T-cell (primary cell): Measurements from ENCODE around the gene LCE4A. TPM values are rescaled to one million over a fixed set of nuclear protein-coding genes. Genes with fewer than 3 reads are reported as not detected.

Experiments
- ATAC-seq, 4 experiments: fragments of 200-7000 bp in 3 of 4; fragments of 150-1000 bp in 1 of 4; cut with Tn5 transposase; replicated peaks in 1 of 4; 1 replicate in 3 of 4; 2 replicates in 1 of 4; pipeline ENCODE4 v1.10.0; 2021; ENCODE audit warnings: moderate library complexity in 3 of 4, mild to moderate bottlenecking in 2 of 4, moderate number of reproducible peaks in 1 of 4
- CTCF ChIA-PET, 2 donors: fragments of 300-600 bp; sonication (Branson Sonifier 250); formaldehyde crosslinking; loops; one replicate each; lab custom pipeline; 2022; ENCODE audit warnings: antibody characterized with exemption in 2 of 2; lab: Charles Lee
- POLR2A ChIA-PET, 2 donors: fragments of 300-600 bp; sonication (Branson Sonifier 250); formaldehyde crosslinking; loops; one replicate each; lab custom pipeline; 2022; ENCODE audit warnings: antibody characterized with exemption in 2 of 2; lab: Charles Lee
- DNase-seq, 35 experiments: peaks; one replicate each; pipeline versions ENCODE4 v3.0.0 to v3.0.0-alpha.2; 2013 to 2023
- H3K27ac ChIP-seq: one replicate; pipeline ENCODE4 v1.5.1; 2013; ENCODE audit warnings: low read length
- H3K27me3 ChIP-seq, 2 experiments: replicated peaks in 1 of 2; 1 replicate in 1 of 2; 2 replicates in 1 of 2; pipeline versions ENCODE4 v1.6.1 to v1.7.0; 2013; ENCODE audit warnings: low read length in 1 of 2, mixed read lengths in 1 of 2; ENCODE audit not compliant: control insufficient read depth in 2 of 2, insufficient read depth in 2 of 2; ENCODE audit errors: extremely low read depth in 1 of 2
- H3K36me3 ChIP-seq, 2 donors: 1 replicate in 1 of 2; 2 replicates in 1 of 2; pipeline versions ENCODE4 v1.6.1 to v1.7.0; 2013; ENCODE audit warnings: low read length in 1 of 2; ENCODE audit not compliant: control insufficient read depth in 2 of 2, insufficient read depth in 1 of 2; ENCODE audit errors: extremely low read depth in 1 of 2
- H3K4me1 ChIP-seq, 2 experiments: 1 replicate in 1 of 2; 2 replicates in 1 of 2; pipeline versions ENCODE4 v1.6.1 to v1.7.0; 2013; ENCODE audit warnings: low read length in 2 of 2, mixed read lengths in 1 of 2; ENCODE audit not compliant: insufficient read depth in 2 of 2, control insufficient read depth in 1 of 2; ENCODE audit errors: extremely low read depth in 1 of 2
- H3K4me3 ChIP-seq, 2 donors: 1 replicate in 1 of 2; 2 replicates in 1 of 2; pipeline versions ENCODE4 v1.5.1 to v1.7.0; 2013; ENCODE audit warnings: mild to moderate bottlenecking in 2 of 2, low read length in 1 of 2, moderate library complexity in 1 of 2; ENCODE audit not compliant: control insufficient read depth in 1 of 2; ENCODE audit errors: extremely low read depth in 1 of 2
- H3K9me3 ChIP-seq: 2 replicates; pipeline ENCODE4 v1.7.0; 2013
- H3K27ac Mint-ChIP-seq, 2 donors: one replicate each; pipeline ENCODE4 v1.8.0; 2020 to 2021; ENCODE audit warnings: mild to moderate bottlenecking in 2 of 2, mixed read lengths in 2 of 2
- H3K27me3 Mint-ChIP-seq, 2 donors: one replicate each; pipeline ENCODE4 v1.8.0; 2021 to 2022; ENCODE audit warnings: mixed read lengths in 2 of 2
- H3K36me3 Mint-ChIP-seq: one replicate; pipeline ENCODE4 v1.8.0; 2021; ENCODE audit warnings: mixed read lengths
- H3K4me1 Mint-ChIP-seq, 3 donors: one replicate each; pipeline ENCODE4 v1.8.0; 2020 to 2022; ENCODE audit warnings: mixed read lengths in 3 of 3, mild to moderate bottlenecking in 1 of 3
- H3K4me3 Mint-ChIP-seq, 3 donors: one replicate each; pipeline ENCODE4 v1.8.0; 2020 to 2022; ENCODE audit warnings: mild to moderate bottlenecking in 3 of 3, mixed read lengths in 3 of 3, moderate library complexity in 3 of 3
- H3K9me3 Mint-ChIP-seq, 3 donors: one replicate each; pipeline ENCODE4 v1.8.0; 2020 to 2022; ENCODE audit warnings: mixed read lengths in 3 of 3
- WGBS: methylation state at CpG from one replicate; pipeline ENCODE4 v1.1.5; 2013; ENCODE audit warnings: missing lambda C conversion rate; ENCODE audit not compliant: insufficient coverage; 5-methylcytosine and 5-hydroxymethylcytosine counted together
- total RNA-seq, 35 experiments: library from RNA in 6 of 35; stranded (reverse) in 6 of 35; fragments of 120-200 nt in 1 of 35; gene quantifications; one replicate each; pipeline versions ENCODE4 v1.2.1 to v1.2.4 and lab custom pipeline; 2013 to 2026

Gene LCE4A
- total RNA-seq, 5 donors from 2014 or later (not counting 1 experiment from before 2014, with no cell fraction given) = not detected

DNA sequence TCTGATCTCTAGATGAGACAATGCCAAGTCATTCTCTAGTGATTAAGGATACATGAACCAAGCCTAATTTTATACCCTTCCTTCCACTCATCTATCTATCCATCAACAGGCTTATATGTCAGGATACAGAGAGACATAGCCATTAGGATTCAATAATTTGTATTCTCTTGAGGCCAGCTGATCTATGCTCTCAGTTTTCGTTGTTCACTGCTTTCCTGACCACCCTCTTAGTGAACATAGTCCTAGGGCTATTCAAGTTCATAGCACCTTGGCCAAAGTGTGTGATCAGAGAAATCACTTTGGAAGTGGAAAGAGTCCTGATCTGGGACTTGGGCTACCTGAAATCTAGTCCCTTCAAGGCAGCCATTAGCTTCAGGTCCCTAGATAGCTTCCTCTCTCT lies 45.6 kb downstream of the LCE4A start:
- Histone ChIP-seq H3K4me3 (no peak overlapping the region), H3K4me1 (no peaks in the 10 kb centered on the region), H3K9me3 (no peaks in the 10 kb centered on the region), H3K27me3 (peaks cover 3 to 4% of the 10 kb centered on the region in 2 experiments), H3K27ac (no peak overlapping the region), H3K36me3 (no peaks in the 10 kb centered on the region)
- Mint-ChIP-seq H3K9me3 (no peaks in the 10 kb centered on the region), H3K4me3 (no peak overlapping the region), H3K27me3 (peaks cover 41 to 46% of the 10 kb centered on the region in 2 donors), H3K4me1 (no peaks in the 10 kb centered on the region), H3K36me3 (no peaks in the 10 kb centered on the region), H3K27ac (no peak overlapping the region)
- ATAC-seq (no peak), DNase-seq (no peak)
- ChIA-PET CTCF (no interaction called here), POLR2A (no interaction called here)
- WGBS = no CpG with 5 or more reads among the region's 1 CpG

- H3K4me3 Mint-ChIP-seq = no peak overlapping the region
- Histone ChIP-seq H3K36me3 (no peaks in the 10 kb centered on the region), H3K4me3 (no peak overlapping the region), H3K9me3 (no peaks in the 10 kb centered on the region), H3K27ac (no peak overlapping the region), H3K27me3 (peaks cover 0 to 12% of the 10 kb centered on the region in 2 experiments), H3K4me1 (no peaks in the 10 kb centered on the region)
- H3K9me3 Mint-ChIP-seq = no peaks in the 10 kb centered on the region
- H3K27ac Mint-ChIP-seq = no peak overlapping the region
- peaks cover 40 to 51% of the 10 kb centered on the region in 2 donors for H3K27me3 Mint-ChIP-seq
- CTCF ChIA-PET = no interaction called here
- no peak for DNase-seq
- no peaks in the 10 kb centered on the region for H3K4me1 Mint-ChIP-seq
- no peaks in the 10 kb centered on the region for H3K36me3 Mint-ChIP-seq
- WGBS = no CpG with 5 or more reads among the region's 2 CpGs
- no peak for ATAC-seq
- POLR2A ChIA-PET = no interaction called here
Observed at GRCh38 chr1:152756872-152757271, 48.9 kb downstream of the LCE4A start.

- H3K4me3 Mint-ChIP-seq = no peak within 1 kb of the TSS
- ChIA-PET POLR2A (no interaction called here), CTCF (no interaction called here)
- no peak within 1 kb of the TSS for H3K4me3 ChIP-seq
- H3K4me1 ChIP-seq = no peaks in the 10 kb centered on the region
- no peaks in the 10 kb centered on the region for H3K9me3 ChIP-seq
- H3K27me3 Mint-ChIP-seq = peaks cover 41 to 52% of the 10 kb centered on the region in 2 donors
- 94% methylated on average over 3 of the region's 6 CpGs for WGBS
- no peaks in the 10 kb centered on the region for H3K36me3 Mint-ChIP-seq
- peaks cover 0 to 12% of the 10 kb centered on the region in 2 experiments for H3K27me3 ChIP-seq
- no peaks in the 10 kb centered on the region for H3K36me3 ChIP-seq
- DNase-seq (no peak), ATAC-seq (no peak)
- H3K27ac ChIP-seq = no peak within 1 kb of the TSS
- no peak within 1 kb of the TSS for H3K27ac Mint-ChIP-seq
- no peaks in the 10 kb centered on the region for H3K4me1 Mint-ChIP-seq
- no peaks in the 10 kb centered on the region for H3K9me3 Mint-ChIP-seq
Observed at GRCh38 chr1:152757747-152758146, 49.8 kb downstream of the LCE4A start, which contains the start of gene KPRP. Gene KPRP (plus strand): TSS chr1:152758025. CDS start chr1:152759589, 1,564 bp downstream.

DNA sequence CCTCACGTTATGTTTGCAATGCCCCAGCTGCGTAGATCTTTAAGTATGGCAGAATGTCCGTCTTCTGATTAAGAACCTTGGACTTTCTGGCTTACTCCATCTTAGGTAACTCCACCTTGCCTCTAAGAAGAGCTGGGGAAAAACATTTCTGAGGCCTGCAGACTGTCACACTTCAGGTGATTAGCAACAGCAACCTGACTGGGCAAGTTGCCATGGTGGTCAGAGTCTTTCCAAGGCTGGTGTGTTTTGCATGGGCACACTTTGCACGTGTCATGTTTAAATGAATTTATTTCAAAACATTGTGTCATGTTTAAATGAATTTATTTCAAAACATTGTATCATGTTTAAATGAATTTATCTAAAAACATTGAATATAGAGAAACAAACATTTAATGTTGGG lies 50.7 kb downstream of the LCE4A start:
- peaks cover 42 to 45% of the 10 kb centered on the region in 2 donors for H3K27me3 Mint-ChIP-seq

More for the DNA sequence above, 50.7 kb downstream of the LCE4A start:
- no peaks in the 10 kb centered on the region for H3K4me1 ChIP-seq
- no peaks in the 10 kb centered on the region for H3K36me3 ChIP-seq
- 96% methylated on average over 3 of the region's 4 CpGs for WGBS
- ATAC-seq = no peak
- Mint-ChIP-seq H3K27ac (no peak overlapping the region), H3K36me3 (no peaks in the 10 kb centered on the region), H3K4me3 (no peak overlapping the region), H3K9me3 (no peaks in the 10 kb centered on the region), H3K4me1 (no peaks in the 10 kb centered on the region)
- CTCF ChIA-PET = interaction anchor here in 1 of 2 donors (0.6 kb wide), 1 partner anchor 895 kb away, joined by 3 read pairs; no protein-coding TSS in a partner anchor
- no peak overlapping the region for H3K4me3 ChIP-seq
- no peak overlapping the region for H3K27ac ChIP-seq
- H3K27me3 ChIP-seq = peaks cover 0 to 14% of the 10 kb centered on the region in 2 experiments
- DNase-seq = no peak
- POLR2A ChIA-PET = no interaction called here
- H3K9me3 ChIP-seq = no peaks in the 10 kb centered on the region

Other genes with a start within 250 kb of the LCE4A start
- not detected for gene LCE5A, start 197.4 kb upstream of the LCE4A start, total RNA-seq
- gene CRCT1, start 193.7 kb upstream of the LCE4A start, total RNA-seq = not detected
- gene LCE3E, start 141.4 kb upstream of the LCE4A start, total RNA-seq = not detected
- gene LCE3D, start 127.6 kb upstream of the LCE4A start, total RNA-seq = not detected
- gene LCE3C, start 107.9 kb upstream of the LCE4A start, total RNA-seq = not detected
- not detected for gene LCE3B, start 94.3 kb upstream of the LCE4A start, total RNA-seq
- gene LCE3A, start 85.1 kb upstream of the LCE4A start, total RNA-seq = not detected
- gene LCE2D, start 44.8 kb upstream of the LCE4A start, total RNA-seq = not detected
- gene LCE2C, start 32.9 kb upstream of the LCE4A start, total RNA-seq = not detected
- not detected for gene LCE2B, start 22.0 kb upstream of the LCE4A start, total RNA-seq
- gene LCE2A, start 9.8 kb upstream of the LCE4A start, total RNA-seq = not detected
- gene KPRP, start 49.9 kb downstream of the LCE4A start, total RNA-seq = not detected
- not detected for gene LCE1F, start 67.0 kb downstream of the LCE4A start, total RNA-seq
- gene LCE1E, start 78.1 kb downstream of the LCE4A start, total RNA-seq = not detected
- gene LCE1D, start 88.6 kb downstream of the LCE4A start, total RNA-seq = not detected
- not detected for gene LCE1C, start 98.5 kb downstream of the LCE4A start, total RNA-seq
- gene LCE1B, start 103.8 kb downstream of the LCE4A start, total RNA-seq = not detected
- not detected for gene LCE1A, start 119.3 kb downstream of the LCE4A start, total RNA-seq
- gene LCE6A, start 134.7 kb downstream of the LCE4A start, total RNA-seq = not detected
- not detected for gene LCE7A, start 151.8 kb downstream of the LCE4A start, total RNA-seq
- gene SMCP, start 170.2 kb downstream of the LCE4A start, total RNA-seq = not detected
- gene IVL, start 200.4 kb downstream of the LCE4A start, total RNA-seq = not detected
- not detected for gene SPRR5, start 239.0 kb downstream of the LCE4A start, total RNA-seq